Measurements from ENCODE around the gene AMMECR1.

GRCh38 chrX:110245011-110245410 lies 72.9 kb downstream of the AMMECR1 start:
- TF ChIP-seq POLR2A (IDR thresholded peaks at IDR 0.05) (no peak), CTCF (IDR thresholded peaks at IDR 0.05) (no peak)

Data from uterus (tissue), 2 donors.